ENCODE results near the gene DNAH2. TPM values are rescaled to one million over a fixed set of nuclear protein-coding genes. Genes with fewer than 3 reads are reported as not detected.
A peak's percentile ranks its signal among the peaks of the same experiment; 100 is the strongest.

Gene DNAH2
- total and polyA plus RNA-seq, 2 of the 13 experiments (the other 11 are each of a cell fraction or from before 2014, with no cell fraction given): not detected

DNA sequence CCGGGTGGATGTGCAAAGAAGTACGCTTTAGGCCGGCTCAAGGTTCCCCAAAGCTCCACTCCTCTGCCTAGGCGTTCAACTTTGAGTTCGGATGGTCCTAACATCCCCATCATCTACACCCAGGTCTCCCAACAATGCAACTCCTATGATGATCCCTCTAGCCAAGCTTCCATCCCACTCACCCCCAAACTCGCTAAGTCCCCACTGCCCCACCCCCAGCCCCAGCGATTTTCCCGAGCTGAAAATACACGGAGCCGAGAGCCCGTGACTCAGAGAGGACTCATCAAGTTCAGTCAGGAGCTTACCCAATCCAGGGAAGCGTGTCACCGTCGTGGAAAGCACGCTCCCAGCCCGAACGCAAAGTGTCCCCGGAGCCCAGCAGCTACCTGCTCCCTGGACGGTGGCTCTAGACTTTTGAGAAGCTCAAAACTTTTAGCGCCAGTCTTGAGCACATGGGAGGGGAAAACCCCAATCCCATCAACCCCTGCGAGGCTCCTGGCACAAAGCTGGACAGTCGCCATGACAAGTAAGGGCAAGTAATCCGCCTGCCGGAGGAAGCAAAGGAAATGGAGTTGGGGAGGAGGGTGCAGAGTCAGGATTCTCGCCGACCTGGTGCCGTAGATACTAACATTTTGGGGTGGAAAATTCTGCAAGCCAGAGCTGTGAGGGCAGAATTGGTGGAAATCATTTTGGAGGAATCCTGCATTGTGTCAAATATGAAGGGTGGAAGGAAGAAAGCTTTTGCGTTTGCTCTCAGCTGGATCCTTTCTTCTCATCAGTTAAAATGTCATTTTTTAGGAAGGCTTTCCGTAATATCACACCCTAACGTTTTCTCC lies 30.3 kb upstream of the DNAH2 start, which contains the start of gene TP53 (continued):
- TF ChIP-seq, protein P1, sequence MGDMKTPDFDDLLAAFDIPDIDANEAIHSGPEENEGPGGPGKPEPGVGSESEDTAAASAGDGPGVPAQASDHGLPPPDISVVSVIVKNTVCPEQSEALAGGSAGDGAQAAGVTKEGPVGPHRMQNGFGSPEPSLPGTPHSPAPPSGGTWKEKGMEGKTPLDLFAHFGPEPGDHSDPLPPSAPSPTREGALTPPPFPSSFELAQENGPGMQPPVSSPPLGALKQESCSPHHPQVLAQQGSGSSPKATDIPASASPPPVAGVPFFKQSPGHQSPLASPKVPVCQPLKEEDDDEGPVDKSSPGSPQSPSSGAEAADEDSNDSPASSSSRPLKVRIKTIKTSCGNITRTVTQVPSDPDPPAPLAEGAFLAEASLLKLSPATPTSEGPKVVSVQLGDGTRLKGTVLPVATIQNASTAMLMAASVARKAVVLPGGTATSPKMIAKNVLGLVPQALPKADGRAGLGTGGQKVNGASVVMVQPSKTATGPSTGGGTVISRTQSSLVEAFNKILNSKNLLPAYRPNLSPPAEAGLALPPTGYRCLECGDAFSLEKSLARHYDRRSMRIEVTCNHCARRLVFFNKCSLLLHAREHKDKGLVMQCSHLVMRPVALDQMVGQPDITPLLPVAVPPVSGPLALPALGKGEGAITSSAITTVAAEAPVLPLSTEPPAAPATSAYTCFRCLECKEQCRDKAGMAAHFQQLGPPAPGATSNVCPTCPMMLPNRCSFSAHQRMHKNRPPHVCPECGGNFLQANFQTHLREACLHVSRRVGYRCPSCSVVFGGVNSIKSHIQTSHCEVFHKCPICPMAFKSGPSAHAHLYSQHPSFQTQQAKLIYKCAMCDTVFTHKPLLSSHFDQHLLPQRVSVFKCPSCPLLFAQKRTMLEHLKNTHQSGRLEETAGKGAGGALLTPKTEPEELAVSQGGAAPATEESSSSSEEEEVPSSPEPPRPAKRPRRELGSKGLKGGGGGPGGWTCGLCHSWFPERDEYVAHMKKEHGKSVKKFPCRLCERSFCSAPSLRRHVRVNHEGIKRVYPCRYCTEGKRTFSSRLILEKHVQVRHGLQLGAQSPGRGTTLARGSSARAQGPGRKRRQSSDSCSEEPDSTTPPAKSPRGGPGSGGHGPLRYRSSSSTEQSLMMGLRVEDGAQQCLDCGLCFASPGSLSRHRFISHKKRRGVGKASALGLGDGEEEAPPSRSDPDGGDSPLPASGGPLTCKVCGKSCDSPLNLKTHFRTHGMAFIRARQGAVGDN (CRISPR knock-in tag; IDR thresholded peaks at IDR 0.05): peak; percentile 69
- TF ChIP-seq ZNF609 (CRISPR knock-in tag; IDR thresholded peaks at IDR 0.05; ENCODE audit: borderline replicate concordance) (0 out of 2 replicates have a peak, but pooled peaks have one; percentile 4), PHF8 (CRISPR knock-in tag; IDR thresholded peaks at IDR 0.05) (peak; percentile 23; the same call in 1 of the 2 replicates), KLF11 (CRISPR knock-in tag; IDR thresholded peaks at IDR 0.05) (no peak), ZNF326 (CRISPR knock-in tag; IDR thresholded peaks at IDR 0.05; ENCODE audit: borderline replicate concordance) (no peak), GATA4 (IDR thresholded peaks at IDR 0.05; ENCODE audit: borderline replicate concordance, low read depth) (peak; percentile 70; the same call in 1 of the 2 replicates), ZNF607 (CRISPR knock-in tag; IDR thresholded peaks at IDR 0.05; ENCODE audit: borderline replicate concordance) (no peak), JUNB (CRISPR knock-in tag; IDR thresholded peaks at IDR 0.05; ENCODE audit: borderline replicate concordance) (peak; percentile 45; the same call in 1 of the 2 replicates), HMG20A (CRISPR knock-in tag; IDR thresholded peaks at IDR 0.05; ENCODE audit: borderline replicate concordance) (no peak), ZNF180 (CRISPR knock-in tag; IDR thresholded peaks at IDR 0.05; ENCODE audit: borderline replicate concordance, low read depth) (no peak), SOX5 (CRISPR knock-in tag; IDR thresholded peaks at IDR 0.05; ENCODE audit: borderline replicate concordance) (no peak; the same call in 1 of the 2 replicates), NCOR1 (IDR thresholded peaks at IDR 0.05; ENCODE audit: borderline replicate concordance, low read length) (no peak), SRY (CRISPR knock-in tag; IDR thresholded peaks at IDR 0.05) (no peak)
- TF ChIP-seq, protein P2, sequence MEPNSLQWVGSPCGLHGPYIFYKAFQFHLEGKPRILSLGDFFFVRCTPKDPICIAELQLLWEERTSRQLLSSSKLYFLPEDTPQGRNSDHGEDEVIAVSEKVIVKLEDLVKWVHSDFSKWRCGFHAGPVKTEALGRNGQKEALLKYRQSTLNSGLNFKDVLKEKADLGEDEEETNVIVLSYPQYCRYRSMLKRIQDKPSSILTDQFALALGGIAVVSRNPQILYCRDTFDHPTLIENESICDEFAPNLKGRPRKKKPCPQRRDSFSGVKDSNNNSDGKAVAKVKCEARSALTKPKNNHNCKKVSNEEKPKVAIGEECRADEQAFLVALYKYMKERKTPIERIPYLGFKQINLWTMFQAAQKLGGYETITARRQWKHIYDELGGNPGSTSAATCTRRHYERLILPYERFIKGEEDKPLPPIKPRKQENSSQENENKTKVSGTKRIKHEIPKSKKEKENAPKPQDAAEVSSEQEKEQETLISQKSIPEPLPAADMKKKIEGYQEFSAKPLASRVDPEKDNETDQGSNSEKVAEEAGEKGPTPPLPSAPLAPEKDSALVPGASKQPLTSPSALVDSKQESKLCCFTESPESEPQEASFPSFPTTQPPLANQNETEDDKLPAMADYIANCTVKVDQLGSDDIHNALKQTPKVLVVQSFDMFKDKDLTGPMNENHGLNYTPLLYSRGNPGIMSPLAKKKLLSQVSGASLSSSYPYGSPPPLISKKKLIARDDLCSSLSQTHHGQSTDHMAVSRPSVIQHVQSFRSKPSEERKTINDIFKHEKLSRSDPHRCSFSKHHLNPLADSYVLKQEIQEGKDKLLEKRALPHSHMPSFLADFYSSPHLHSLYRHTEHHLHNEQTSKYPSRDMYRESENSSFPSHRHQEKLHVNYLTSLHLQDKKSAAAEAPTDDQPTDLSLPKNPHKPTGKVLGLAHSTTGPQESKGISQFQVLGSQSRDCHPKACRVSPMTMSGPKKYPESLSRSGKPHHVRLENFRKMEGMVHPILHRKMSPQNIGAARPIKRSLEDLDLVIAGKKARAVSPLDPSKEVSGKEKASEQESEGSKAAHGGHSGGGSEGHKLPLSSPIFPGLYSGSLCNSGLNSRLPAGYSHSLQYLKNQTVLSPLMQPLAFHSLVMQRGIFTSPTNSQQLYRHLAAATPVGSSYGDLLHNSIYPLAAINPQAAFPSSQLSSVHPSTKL (CRISPR knock-in tag; IDR thresholded peaks at IDR 0.05): no peak
- TF ChIP-seq, protein P3, sequence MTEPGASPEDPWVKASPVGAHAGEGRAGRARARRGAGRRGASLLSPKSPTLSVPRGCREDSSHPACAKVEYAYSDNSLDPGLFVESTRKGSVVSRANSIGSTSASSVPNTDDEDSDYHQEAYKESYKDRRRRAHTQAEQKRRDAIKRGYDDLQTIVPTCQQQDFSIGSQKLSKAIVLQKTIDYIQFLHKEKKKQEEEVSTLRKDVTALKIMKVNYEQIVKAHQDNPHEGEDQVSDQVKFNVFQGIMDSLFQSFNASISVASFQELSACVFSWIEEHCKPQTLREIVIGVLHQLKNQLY (CRISPR knock-in tag; IDR thresholded peaks at IDR 0.05): no peak
